ENCODE data around the gene CDH4.

Gene CDH4

GRCh38 chr20:61514805-61515505 is 262.9 kb downstream of the CDH4 start:
- FAIRE-seq = no peak
- no peak for DNase-seq (ENCODE audit: low spot score)

GRCh38 chr20:61515922-61516321 is 263.9 kb downstream of the CDH4 start:
- FAIRE-seq = no peak
- DNase-seq (ENCODE audit: low spot score) = no peak

GRCh38 chr20:61516346-61517208 is 264.5 kb downstream of the CDH4 start:
- FAIRE-seq = no peak
- DNase-seq (ENCODE audit: low spot score) = no peak

GRCh38 chr20:61517419-61517818 is 265.4 kb downstream of the CDH4 start:
- DNase-seq (ENCODE audit: low spot score) = no peak
- FAIRE-seq = no peak

- FAIRE-seq = no peak
- no peak for DNase-seq (ENCODE audit: low spot score)
These were observed 266.4 kb downstream of the CDH4 start for GRCh38 chr20:61518424-61518951.

- DNase-seq (ENCODE audit: low spot score) = no peak
- no peak for FAIRE-seq
These were observed 267.4 kb downstream of the CDH4 start for GRCh38 chr20:61519488-61519887.

GRCh38 chr20:61520076-61520892 is 268.2 kb downstream of the CDH4 start:
- FAIRE-seq = no peak
- DNase-seq (ENCODE audit: low spot score) = no peak

GRCh38 chr20:61520893-61521460 is 268.9 kb downstream of the CDH4 start:
- no peak for FAIRE-seq
- no peak for DNase-seq (ENCODE audit: low spot score)

GRCh38 chr20:61521687-61522420 is 269.8 kb downstream of the CDH4 start:
- no peak for DNase-seq (ENCODE audit: low spot score)
- no peak for FAIRE-seq

GRCh38 chr20:61522498-61523090 is 270.5 kb downstream of the CDH4 start:
- no peak for DNase-seq (ENCODE audit: low spot score)
- no peak for FAIRE-seq

GRCh38 chr20:61523145-61523544 is 271.1 kb downstream of the CDH4 start:
- FAIRE-seq = no peak

GRCh38 chr20:61524951-61525666 is 273.0 kb downstream of the CDH4 start:
- FAIRE-seq = no peak
- no peak for DNase-seq (ENCODE audit: low spot score)

More at GRCh38 chr20:61523145-61523544, 271.1 kb downstream of the CDH4 start:
- no peak for DNase-seq (ENCODE audit: low spot score)

- FAIRE-seq = no peak
- DNase-seq (ENCODE audit: low spot score) = no peak
These were observed 273.8 kb downstream of the CDH4 start for GRCh38 chr20:61525781-61526431.

- no peak for DNase-seq (ENCODE audit: low spot score)
- no peak for FAIRE-seq
These were observed 274.8 kb downstream of the CDH4 start for GRCh38 chr20:61526907-61527306.

GRCh38 chr20:61527626-61528025 is 275.6 kb downstream of the CDH4 start:
- DNase-seq (ENCODE audit: low spot score) = no peak
- FAIRE-seq = no peak

GRCh38 chr20:61528591-61528990 is 276.5 kb downstream of the CDH4 start:
- FAIRE-seq (no peak), DNase-seq (ENCODE audit: low spot score) (no peak)

- DNase-seq (ENCODE audit: low spot score) (no peak), FAIRE-seq (no peak)
These were observed 277.3 kb downstream of the CDH4 start for GRCh38 chr20:61529354-61529753.

- FAIRE-seq = no peak
- no peak for DNase-seq (ENCODE audit: low spot score)
These were observed 279.7 kb downstream of the CDH4 start for GRCh38 chr20:61531553-61532345.
